GM19193 (cell line): Measurements from ENCODE around the gene PLCH2.

ENCODE experiments used
- POLR2A ChIP-seq: IDR thresholded peaks from 4 replicates; pipeline ENCODE4 v1.6.1; 2011; ENCODE audit not compliant: insufficient read depth, insufficient read length; ENCODE audit errors: extremely low read depth

Gene PLCH2

GRCh38 chr1:2506007-2506860, 30.1 kb downstream of the PLCH2 start:
- TF ChIP-seq POLR2A, result no peak

- TF ChIP-seq POLR2A, result no peak
Measured at GRCh38 chr1:2506901-2507565, 30.9 kb downstream of the PLCH2 start.

DNA sequence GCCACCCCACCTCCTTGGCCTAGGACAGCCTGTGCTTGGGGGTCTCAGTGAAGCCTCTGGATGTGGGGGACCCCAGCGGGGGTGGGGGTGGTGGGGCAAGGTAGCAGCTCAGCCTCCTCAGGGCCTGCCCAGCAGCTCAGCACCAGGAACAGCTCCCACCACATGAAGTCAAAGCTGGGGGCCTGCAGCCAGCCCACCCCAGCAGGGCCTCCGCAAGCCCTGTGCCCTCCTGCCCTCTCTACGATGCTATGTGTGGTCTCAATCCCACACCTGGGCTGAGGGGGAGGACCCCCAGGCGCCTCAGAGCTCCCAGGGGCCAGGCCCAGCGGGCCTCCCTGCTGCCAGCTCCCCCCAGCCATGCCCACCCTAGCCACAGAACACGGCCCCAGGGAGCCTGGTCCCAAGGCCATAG, 31.7 kb downstream of the PLCH2 start:
- no peak for TF ChIP-seq POLR2A

DNA sequence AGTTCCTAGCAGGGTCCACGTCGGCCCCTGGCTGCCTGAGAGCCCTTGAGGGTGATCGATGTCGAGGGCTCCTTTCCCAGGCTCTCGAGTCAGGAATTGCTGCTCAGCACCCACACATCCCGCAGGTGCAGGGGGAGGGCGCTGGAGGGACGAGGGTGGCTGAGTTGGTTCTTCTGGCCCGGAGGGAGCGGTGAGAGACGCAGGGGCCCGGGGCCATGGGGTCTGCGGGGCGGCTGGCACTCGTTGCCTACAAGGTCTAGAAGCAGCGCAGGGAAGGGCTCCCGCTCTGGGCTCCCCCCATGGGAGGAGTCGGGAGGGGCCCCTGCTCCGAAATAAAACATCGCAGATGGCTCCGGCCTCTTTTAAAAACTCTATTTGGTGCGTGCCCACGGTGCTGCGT, 32.1 kb downstream of the PLCH2 start:
- TF ChIP-seq POLR2A, result no peak

- no peak for TF ChIP-seq POLR2A
Measured at GRCh38 chr1:2508751-2509150, 32.7 kb downstream of the PLCH2 start.

DNA sequence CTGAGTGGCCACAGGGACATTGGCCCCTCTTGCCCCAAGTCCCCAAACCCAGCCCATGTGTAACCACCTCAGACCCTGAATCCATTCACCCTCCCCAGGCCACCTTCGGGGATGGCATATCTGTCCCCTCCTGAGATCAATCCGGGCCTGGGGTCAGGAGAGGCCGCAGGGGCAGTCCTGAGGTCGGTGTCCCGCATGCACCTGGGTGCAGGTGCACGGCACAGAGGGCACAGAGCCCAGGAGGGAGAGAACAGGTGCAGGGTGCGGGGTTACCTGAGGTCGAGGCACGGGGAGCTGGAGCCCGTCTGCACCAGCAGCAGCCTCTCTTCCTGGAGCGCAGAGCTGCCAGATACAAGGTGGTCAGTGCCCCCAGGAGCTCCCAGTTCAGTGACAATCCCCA, 33.5 kb downstream of the PLCH2 start:
- TF ChIP-seq POLR2A, result no peak

DNA sequence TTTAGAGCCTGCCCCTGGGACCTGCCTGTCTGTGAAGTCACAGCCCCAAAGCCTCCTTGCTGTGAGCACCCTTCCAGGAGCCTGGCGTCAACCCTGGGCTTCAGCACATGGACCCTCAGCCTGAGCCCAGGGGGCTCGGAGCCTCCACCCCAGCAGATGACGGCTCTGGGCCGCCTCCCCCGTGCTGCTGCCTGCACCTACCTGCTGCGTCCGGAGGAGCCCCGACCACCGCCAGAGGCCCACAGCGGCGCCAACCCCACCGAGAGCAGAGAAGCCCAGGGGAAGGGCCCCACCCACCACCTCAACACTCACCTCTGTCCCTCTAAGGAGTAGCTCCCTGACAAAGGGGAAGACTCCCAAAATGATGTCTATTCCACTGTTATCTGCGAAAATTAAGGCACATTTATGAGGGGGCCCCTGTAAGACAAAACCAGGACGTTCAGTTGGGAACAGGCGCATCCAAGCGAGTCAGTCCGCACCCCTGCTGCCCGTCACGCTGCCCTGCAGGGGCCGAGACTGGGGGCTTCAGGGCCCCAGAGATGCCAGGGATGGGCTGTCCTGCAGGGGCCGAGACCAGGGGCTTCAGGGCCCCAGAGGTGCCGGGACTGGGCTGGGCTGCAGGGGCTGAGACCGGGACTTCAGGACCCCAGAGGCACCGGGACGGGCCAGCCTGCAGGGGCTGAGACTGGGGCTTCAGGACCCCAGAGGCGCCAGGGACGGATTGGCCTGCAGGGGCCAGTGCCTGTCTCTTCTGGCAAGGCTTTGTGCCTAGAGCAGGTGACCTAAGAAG, 34.5 kb downstream of the PLCH2 start:
- no peak for TF ChIP-seq POLR2A

DNA sequence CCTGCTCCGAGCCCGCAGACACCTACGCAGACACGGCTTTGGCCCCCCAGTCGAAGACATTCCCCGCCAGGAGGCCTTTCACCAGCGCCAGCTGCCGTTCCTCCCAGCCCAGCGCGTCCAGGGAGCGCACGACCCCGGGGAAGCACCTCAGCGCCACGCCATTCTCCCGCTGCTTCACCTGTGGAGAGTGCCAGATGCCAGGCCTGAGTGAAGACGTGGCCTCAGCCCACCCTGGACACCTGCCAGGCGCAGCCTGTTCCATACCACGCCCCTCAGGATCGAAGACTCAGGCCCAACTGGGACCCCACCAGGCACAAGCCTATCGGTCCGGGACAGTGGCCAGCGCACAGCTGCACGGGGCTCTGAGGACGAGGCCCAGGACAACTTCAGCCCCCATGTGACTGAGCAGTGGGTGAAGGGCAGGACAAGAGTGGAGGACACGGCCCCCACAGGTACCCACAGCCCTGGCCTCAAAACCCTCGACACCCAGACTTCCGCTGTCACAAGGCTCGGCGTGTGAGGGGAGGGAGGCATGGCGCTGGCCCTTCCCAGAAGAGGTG, 36.9 kb downstream of the PLCH2 start:
- no peak for TF ChIP-seq POLR2A

- no peak for TF ChIP-seq POLR2A
Measured at GRCh38 chr1:2513939-2514652, 38.0 kb downstream of the PLCH2 start.

- TF ChIP-seq POLR2A, result no peak
Measured at GRCh38 chr1:2514863-2515762, 39.0 kb downstream of the PLCH2 start.

DNA sequence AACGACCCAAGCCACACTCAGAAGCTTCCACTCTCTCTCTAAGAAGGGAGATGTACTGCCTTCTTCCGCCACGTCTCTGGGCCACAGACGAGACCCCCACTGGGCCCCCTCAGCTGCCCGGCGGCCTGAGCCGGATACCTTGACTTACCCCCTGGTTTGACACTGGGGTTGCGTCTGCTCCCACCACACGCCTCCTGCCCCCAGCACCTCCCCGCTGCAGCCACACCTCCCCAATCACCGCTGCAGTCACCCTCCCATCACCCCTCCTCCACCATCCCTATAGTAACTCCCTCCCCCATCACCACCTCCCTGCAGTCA, 39.6 kb downstream of the PLCH2 start:
- no peak for TF ChIP-seq POLR2A

DNA sequence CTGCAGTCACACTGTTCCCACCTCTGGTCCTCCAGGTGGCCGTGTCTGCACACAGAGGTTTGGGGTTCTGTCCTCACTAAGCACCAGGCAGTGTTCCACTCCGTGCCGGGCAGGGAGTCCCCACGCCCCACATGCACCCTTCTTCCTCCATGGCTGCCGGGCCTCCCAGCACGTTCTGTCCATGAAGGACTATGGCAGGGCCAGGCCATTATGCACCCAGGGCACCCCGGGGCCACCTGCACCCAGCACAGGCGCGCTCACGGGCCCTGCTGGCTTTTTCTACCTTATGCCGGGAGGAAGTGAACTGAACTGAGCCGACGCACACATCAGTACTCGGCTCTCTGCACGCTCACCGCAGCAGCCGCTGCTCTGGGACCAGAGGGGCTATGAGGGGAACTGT, 40.0 kb downstream of the PLCH2 start:
- no peak for TF ChIP-seq POLR2A

GRCh38 chr1:2516946-2517345, 40.9 kb downstream of the PLCH2 start:
- no peak for TF ChIP-seq POLR2A

- no peak for TF ChIP-seq POLR2A
Measured at GRCh38 chr1:2517966-2518365, 41.9 kb downstream of the PLCH2 start.
